HG02885 (cell line): ENCODE data around the gene LINC01488.
A peak's percentile ranks its signal among the peaks of the same experiment; 100 is the strongest.

Source experiments
- ATAC-seq: cut with Tn5 transposase; IDR thresholded peaks from one replicate; pipeline ENCODE4 v1.9.1; 2021; ENCODE audit warnings: mild to moderate bottlenecking; ENCODE audit not compliant: unreplicated experiment, poor library complexity

LINC01488 gene

DNA sequence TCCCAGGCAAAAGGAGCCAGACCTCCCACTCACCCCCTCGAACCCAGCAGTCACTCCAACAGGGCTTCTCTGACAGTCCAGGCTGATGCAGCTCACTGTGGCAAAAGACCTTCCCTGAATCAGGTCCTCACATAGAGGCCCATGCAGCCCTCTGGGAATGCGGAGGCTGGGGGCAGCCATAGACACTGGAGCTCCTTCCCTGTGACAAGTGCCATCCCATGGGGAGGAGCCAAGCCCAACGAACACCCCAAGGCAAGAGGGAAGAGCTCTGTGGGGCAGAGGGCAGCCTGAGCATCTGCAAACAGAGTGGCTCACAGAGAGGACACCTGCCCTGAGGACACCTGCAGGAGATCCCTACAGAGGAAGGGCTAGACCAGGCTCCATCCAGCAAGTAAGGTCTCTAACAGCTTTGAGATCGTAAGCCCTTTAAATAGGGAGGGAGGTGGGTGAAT lies at the start of gene LINC01488:
TSS of gene LINC01488 (plus strand) at position 271 of the 452 bp plus-strand sequence.
- no peak for ATAC-seq

DNA sequence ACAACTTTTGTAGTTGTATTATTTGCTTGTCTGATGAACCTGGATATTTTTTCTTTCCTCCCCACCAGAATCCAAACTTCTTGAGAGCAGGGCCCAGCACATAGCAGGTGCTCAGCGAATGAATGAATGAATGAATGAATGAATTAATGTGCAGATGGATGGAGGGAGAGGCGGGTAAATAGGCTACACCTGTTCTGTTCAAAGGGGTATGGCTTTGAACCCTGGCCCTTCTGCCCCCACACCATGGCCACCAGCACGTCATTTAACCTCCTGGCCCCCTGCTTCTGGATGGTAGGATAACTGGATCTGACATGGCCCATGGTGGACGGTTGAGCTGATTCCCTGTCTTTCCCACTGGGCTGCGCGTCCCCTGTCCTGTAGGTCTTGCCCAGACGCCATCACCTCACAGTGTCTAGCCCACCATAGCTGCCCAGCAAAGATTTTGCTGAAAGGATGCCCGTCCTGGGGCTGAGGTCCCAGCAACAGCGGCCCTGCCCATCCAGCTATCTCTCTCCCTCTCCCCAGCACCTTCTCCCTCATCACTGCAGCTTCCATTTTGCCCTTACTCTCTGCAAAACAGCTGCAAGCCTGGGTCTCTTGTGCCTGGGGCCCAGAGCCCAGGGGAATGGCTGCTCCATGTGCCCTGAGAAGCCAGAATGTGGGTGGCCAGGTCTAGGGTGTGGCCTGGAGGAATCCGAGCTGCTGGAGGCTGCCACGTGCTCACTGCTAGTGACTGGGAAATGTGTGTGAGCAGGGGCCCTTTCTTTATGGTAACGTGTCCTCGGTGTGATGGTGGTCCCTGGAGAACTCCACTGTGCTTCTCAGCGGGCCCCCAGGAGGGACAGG lies 49.3 kb upstream of the LINC01488 start:
- ATAC-seq, result no peak

DNA sequence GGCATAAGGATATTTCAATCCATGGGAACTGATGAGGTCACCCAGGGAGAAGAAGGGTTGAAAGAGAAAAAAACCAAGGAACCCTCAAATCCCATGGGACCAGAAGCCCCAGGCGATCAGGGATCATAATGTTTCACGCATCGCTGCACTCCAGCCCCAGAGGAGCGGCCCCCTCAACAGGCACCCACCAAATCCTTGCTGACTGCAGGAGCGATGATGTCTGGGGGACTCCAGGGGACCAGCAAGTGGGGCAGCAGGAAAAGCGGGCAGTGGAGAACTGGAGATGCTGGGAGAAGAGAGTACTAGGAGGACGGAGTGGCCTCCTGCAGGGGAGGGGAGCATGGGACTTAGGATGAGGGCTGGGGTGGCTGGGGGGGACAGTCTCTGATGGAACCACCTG lies 47.7 kb upstream of the LINC01488 start:
- ATAC-seq, result no peak

DNA sequence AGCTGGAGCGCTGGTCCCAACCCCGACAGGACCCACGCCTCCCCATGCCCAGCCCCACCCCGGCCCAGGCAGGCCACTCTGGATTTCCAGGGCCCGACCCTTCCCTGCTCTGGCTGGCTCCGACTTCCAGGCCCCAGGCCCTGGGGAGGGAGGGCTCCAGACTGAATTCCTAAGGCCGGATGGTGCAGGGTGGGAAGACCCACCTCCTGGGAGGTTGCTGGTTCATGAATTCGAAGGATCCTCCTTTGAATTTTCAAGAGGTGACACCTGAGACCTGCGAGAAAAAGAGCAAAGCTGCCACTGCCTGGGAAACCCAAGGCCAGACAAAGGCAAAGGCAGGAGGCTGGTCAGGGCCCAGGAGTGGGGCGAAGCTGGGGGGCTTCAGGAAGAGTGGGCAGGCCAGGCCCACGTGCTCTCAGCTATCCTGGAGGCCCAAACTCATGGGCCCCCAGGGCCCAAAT lies 47.0 kb upstream of the LINC01488 start:
- ATAC-seq, result no peak

DNA sequence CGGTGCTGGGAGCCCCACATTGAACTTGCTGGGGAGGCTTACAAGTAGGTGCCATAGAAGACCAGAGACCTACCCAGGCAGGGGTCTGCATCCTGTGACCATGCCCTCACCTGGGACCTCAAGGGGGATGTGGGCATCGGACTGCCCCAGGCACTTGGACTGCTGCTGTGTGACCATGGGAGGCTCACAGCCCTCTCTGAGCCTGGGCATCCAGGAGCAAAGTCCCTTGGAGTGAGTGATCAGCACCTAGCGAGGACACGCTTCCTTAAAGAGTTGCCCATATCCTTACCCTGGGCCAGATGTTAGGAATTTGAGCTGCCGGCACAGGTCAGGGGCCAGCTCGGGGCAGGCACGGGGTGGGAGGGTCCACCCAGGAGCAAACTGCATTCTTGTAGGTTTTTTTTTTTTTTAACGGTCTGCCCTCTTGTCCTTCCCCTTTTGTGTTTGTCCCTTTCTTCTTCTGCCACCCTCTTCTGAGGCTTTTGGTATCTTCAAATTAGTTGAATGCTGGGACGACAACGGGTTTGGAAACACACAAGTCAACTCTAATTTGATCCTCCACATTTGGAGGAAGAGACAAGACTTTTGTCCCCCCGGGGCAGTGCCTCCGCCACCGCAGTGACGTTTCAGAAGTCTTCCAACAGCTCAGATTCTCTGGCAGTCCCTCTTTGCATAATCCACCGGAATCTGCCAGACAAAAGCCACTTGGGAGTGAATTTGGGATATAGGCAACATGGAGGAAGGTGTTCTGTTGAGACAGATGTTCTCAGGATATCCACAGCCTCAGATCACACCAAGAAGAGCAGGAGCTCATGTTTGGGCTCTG lies 46.1 kb upstream of the LINC01488 start:
- ATAC-seq, result no peak

DNA sequence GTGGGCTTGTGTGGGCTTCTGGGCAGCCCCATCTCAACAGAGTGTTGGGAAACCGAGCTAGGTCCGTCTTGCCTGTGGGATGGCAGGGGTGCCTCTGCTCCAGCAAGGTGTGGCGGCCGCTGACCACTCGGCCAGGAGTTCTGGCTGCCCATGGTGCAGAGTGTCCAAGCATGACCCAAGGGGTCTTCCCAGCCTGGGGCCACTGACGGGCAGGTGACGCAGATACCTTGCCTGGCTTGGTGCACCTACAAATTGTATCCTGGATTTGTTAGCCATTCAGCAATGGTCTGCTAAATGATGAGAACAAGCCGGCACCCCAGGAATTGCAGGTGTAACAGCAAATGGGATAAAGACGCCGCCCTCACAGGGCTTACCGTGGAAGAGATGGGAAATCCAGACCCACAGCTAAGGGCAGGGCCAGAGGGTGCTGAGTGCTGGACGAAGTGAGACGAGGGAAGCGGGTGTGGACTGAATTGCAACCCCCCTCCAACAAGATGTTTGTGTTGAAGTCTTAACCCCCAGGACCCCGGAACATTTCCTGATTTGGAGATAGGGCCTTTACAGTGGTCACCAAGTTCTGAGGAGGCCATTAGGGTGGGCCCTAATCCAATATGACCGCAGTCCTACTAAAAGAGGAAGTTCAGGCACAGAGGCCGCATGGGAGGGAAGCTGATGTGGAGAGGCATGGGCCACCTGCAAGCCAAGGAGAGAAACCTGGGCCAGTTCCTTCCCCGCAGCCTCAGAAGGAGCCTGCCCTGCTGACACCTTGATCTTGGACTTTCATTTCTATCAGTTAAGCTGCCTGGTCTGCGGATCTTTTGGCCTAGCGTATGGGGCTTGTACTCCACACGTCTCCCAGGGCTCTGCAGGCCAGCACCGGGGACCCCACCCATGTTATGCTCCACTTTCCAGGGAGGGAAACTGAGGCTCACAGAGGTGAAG lies 45.2 kb upstream of the LINC01488 start:
- ATAC-seq, result no peak

DNA sequence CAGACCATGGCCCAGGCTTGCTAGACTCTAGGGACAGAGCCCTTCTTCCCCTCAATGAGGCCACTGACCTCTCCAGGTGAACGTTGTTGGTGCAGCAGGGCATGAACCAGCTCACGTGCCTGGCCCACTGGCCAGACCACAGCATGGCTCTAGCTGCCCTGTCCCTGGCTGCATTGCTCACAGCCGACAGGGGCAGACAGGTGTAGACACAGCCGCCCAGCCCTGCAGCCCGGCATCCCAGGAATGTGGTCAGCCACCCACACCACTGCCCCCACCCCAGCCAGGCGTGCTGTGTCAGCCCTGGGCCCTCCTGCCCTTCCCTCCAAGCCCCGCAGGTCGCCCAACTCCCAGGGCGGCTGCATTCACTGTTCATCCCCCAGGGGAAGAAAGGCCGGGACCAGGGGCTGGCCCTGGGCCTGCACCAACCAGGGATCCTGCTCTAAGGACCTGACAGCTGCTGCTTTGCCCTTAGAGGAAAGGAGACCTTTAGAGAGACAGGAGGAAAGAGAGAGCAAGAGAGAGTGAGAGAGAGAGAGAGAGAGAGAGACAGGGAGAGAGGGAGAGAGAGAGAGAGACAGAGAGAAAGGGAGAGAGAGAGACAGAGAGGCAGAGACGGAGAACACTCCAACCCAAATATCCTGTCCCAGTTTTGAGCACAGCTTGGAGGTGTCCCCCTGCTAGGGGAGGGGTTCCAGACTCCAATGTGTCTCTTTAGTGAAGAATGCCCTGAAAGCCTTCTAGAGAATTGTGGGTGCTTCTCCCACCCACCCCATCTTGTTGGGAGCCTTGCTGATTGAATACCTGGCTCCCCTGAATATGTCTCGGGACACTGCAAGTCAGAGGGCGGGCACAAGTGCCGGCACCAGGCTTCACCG lies 44.2 kb upstream of the LINC01488 start:
- no peak for ATAC-seq

DNA sequence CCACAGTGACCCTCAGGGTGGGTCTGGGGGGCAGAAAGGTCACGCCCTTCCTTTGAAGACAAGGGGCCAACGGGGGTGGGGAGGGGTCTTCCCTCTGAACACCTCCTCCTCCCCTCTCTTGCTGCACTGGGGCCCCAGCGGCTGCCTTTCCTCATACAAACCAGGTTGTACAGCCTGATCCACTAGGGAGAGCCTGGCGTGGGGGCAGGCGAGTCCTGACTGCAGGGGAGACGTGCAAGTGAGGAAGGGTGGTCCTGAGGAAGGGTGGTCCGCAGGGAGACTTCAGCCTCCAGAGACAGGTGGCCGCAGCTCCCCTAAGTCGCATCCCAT lies 43.6 kb upstream of the LINC01488 start:
- no peak for ATAC-seq

DNA sequence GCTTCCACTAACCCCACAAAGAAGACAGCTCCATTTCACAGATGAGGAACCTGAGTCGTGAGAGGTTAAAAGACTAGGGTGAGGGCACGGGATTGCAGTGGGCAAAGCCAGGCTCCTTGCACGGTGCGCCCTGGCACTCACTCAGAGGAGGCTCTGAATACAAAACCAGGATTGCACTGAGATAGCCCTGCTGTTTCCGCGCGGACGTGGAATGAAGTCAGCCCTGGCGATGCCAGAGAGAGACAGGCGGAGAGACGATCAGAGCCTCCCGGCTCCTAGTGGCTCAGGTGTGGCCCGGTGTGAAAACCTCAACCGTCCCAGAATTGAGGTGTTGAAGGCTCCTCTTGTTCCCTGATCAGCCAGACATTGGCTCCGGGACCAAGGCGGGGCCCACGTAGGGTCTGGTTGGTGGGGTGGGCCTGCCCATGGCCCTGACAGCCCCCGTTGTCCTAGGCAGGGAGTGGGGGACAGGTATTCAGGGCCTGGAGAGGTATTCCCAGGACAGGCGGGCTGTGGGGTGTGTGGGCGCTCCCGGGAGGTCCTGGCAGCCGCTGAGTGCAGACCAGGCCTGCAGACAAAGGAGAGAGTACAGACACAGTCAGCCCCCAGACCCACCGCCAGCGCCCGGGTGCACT lies 43.1 kb upstream of the LINC01488 start:
- ATAC-seq, result no peak

DNA sequence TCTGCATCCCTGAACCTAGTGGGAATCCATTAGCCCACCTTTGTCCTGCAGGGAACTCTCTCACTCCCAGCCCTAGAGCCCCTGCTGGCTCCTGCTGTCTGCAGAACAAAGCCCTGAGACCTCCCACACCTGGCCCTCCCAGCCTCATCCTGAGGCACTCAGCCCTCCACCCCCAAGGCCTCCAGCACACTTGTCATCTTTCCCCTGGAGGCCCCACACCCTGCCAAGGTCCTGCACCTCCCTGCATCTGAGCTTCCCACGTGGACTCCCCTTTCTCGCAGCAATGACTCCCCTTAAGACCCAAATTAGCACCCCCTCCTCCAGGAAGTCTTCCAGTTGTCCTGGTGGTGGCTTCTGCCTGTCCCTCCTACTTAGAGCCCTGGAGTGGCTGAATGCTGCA lies 42.3 kb upstream of the LINC01488 start:
- ATAC-seq, result no peak

DNA sequence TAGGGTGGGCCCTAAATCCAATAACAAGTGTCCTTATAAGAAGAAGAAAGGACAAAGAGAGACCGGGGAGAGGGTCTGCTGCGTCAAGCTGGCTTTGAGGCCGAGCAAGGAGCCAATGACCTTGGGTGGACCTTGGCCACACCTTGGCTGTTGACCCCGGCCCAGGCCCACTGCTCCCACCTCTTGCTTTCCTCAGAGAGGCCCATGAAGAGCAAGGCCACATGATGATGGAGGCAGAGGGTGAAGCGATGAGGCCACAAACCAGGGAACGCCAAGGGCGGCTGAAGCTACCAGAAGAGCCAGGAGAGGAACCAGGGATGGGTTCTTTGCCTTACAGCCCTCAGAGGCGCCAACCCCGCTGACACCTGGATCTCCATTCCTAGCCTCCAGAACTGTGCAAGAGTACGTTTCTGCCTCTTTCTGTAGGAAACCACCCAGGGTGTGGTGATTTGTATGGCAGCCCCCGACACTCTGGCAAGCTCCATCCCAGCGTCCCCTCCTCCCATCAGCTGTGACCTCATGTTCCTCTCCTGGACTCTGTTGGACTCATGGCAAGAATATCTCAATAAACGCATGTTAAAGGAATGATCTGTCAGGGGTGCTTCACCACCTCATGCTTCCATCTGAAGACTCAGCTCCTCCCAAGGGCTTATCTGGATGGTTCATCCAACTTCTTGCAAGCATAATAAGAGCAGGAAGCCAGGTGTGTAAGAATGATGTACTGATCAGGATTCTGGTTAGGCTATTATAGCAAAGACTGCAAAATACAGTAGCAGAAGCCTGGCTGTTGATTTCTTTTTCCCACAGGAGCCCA lies 41.6 kb upstream of the LINC01488 start:
- no peak for ATAC-seq

DNA sequence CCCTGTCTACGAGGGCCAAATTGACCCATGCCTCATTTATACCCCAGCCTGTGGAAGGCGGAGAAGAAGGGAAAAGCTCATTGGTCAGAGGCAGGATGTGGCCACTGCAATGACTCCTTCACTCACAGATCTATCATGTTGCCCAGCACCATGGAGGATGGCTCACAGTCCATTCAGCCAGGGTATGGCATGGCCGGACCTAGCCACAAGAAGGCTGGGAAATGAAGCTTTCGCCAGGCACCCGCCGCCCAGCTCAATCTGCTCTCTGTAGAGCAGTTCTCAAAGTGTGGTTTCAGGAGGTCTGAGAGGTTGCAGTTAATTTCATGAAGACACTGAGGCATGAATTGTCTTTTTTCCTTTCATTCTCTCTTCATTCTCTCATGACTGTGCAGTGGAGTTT lies 40.6 kb upstream of the LINC01488 start:
- no peak for ATAC-seq

DNA sequence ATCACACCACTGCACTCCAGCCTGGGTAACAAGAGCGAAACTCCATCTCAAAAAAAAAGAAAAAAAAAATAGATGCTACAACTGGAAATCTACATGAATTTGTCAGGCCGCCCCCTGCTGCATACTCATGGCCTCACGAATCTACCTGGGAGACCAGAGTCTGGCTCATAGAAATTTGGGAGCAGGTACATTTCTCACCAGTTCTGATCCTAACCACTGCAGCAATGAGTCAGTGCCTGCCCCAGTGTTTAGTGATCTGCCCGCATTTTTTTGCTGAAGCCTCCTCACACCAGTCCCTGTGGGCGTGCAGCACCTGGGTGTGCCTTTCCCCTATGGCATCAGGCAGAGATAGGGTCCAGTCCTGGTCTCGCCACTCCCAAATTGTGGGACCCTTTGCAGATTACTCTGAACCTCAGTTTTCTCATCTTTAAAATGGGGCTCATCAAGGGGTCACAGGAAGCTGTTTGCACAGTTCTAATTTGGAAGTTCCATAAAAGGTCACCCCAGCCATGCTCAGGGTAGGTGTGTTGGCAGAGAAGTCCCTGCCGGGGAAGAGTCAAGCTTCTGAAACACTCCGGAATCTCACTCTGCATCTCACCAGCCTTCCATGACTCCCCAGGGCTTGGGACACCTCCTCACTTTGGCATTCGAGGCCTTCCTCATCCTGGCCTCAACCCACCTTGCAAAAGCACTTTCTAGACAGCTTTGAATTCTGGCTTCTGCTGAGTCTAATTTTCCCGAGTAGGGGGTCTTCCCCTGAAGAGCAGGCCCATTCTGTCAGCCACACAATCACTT lies 39.3 kb upstream of the LINC01488 start:
- ATAC-seq, result no peak

DNA sequence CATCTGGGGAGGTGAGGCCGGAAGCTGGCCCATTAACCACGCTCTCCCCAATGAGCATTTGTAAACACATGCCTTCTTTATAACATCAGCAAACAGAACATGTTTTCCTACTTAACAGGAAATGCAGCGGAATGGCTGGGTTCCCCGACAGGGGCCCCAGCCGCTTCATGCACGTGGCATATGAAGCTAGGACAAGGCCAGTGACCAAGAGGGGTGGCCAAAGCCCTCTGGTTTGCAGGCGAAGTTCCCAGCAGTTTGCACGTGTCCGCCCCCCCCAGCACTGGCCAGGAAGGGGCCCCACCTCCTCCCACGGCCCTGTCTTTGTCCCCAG lies 38.7 kb upstream of the LINC01488 start:
- ATAC-seq, result no peak

DNA sequence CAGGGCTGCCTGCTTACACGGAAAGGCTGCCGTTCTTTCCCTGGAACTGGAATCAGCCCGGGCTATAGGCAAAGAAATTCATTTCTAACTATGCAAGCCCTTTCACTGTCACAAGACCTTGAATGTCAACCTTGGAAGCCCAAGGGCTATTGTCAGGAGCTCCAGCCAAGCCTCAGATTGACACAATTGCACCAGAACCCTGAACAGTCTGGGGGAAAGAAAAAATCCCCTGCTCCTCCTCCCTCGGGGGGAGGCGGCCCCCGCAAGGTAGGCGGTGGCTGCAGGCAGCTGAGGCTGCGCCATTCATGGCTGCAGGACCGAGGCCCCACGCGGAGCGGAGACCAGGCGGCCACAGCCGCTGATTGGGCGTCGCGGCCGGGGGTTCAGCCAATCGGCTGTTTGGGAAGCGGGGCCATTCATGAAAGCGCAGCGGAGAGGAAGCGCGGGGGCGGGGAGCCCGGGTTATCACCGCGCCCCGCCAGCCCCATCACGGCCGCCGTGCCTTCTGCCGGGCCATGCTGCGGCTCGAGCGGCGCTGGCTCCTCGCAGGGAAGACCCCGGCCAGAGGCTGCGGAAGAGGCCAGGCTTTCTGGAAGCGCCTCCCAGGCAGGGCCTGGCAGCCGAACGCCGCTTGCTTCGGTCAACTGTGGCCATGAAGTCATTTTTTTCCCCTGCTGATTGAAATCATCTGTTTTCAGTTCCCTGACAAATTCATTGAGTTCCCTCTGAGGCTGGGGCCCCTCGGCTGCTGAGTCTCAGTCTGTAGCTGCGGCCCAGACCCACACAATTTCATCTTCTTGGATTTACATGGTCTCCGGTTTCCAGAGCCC lies 38.1 kb upstream of the LINC01488 start:
- ATAC-seq, result peak; percentile 92

DNA sequence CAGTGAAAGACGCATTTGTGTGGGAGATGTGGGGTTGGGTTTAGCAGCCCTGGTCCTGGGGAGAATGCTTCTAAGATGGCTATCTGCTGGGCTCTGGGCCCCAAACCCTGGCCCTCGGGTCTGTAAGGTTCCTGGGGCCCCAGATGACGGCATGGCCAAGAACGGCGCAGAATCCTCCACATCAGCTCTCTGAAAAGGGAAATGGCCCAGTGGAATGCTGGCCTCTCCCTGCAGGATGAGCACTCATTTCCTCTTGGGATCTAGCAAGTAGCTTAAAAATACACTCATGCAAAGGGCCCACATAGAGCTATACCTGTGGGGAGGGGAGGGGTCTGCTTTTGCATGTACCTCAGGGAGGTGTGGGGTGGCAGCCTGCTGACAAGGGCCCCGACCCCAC lies 37.5 kb upstream of the LINC01488 start:
- no peak for ATAC-seq
